ENCODE data around the gene FAM53B. TPM values are rescaled to one million over a fixed set of nuclear protein-coding genes. Genes with fewer than 3 reads are reported as not detected.

Gene FAM53B
- total RNA-seq, 4 donors from 2014 or later, result 21.9 to 42.6 (median 32.2) TPM

- TF ChIP-seq CTCF (IDR thresholded peaks at IDR 0.05), result no peak
- ATAC-seq (ENCODE audit: low FRiP score), result no peak
Measured at GRCh38 chr10:124706462-124707143, 37.6 kb downstream of the FAM53B start.

GRCh38 chr10:124705817-124706461, 38.2 kb downstream of the FAM53B start:
- DNase-seq (ENCODE audit: low spot score) (no peak), ATAC-seq (ENCODE audit: low FRiP score) (no peak)
- TF ChIP-seq CTCF (IDR thresholded peaks at IDR 0.05), result no peak

More at GRCh38 chr10:124706462-124707143, 37.6 kb downstream of the FAM53B start:
- DNase-seq (ENCODE audit: low spot score), result no peak

- ATAC-seq (ENCODE audit: low FRiP score) (no peak), DNase-seq (ENCODE audit: low spot score) (no peak)
Measured at GRCh38 chr10:124705381-124705740, 38.8 kb downstream of the FAM53B start.

GRCh38 chr10:124704428-124705380, 39.5 kb downstream of the FAM53B start:
- DNase-seq (ENCODE audit: low spot score) (no peak), ATAC-seq (ENCODE audit: low FRiP score) (no peak)

More at GRCh38 chr10:124705381-124705740, 38.8 kb downstream of the FAM53B start:
- no peak for TF ChIP-seq CTCF (IDR thresholded peaks at IDR 0.05)

GRCh38 chr10:124703778-124704427, 40.3 kb downstream of the FAM53B start:
- TF ChIP-seq CTCF (IDR thresholded peaks at IDR 0.05), result no peak
- DNase-seq (ENCODE audit: low spot score), result no peak
- peak; percentile 37 for ATAC-seq (ENCODE audit: low FRiP score)

More at GRCh38 chr10:124704428-124705380, 39.5 kb downstream of the FAM53B start:
- TF ChIP-seq CTCF (IDR thresholded peaks at IDR 0.05), result no peak

- DNase-seq (ENCODE audit: low spot score) (no peak), ATAC-seq (ENCODE audit: low FRiP score) (no peak)
Measured at GRCh38 chr10:124703372-124703771, 40.8 kb downstream of the FAM53B start.

More at GRCh38 chr10:124703372-124703771, 40.8 kb downstream of the FAM53B start:
- no peak for TF ChIP-seq CTCF (IDR thresholded peaks at IDR 0.05)

All from omental fat pad (tissue), 4 donors.